Measurements from ENCODE around the gene TNPO3.

DNA sequence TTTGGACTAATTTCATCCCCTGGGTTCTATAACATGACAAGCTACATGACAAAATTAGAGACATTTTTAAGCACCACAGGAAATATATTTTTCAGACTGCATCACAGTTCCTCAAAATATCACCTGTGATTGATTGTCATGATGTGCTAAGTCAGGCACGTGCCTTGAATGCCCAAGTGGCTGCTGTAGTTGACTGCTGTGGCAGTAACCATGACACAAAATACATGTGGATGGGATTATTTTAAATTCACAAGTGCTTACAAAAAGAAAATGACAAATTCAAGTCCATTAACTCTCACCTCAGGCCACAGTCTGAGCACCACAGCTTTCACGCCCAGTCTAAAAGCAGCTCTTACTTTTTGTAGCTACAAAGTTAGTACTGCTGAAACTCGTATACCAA is 45.5 kb downstream of the TNPO3 start:
- no peak for TF ChIP-seq POLR2AphosphoS5 (IDR thresholded peaks at IDR 0.05; ENCODE audit: low read depth, low read length)
- TF ChIP-seq, protein P1, sequence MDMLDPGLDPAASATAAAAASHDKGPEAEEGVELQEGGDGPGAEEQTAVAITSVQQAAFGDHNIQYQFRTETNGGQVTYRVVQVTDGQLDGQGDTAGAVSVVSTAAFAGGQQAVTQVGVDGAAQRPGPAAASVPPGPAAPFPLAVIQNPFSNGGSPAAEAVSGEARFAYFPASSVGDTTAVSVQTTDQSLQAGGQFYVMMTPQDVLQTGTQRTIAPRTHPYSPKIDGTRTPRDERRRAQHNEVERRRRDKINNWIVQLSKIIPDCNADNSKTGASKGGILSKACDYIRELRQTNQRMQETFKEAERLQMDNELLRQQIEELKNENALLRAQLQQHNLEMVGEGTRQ (IDR thresholded peaks at IDR 0.05; ENCODE audit: borderline replicate concordance, low read depth, low read length) = no peak
- TF ChIP-seq, protein P2, sequence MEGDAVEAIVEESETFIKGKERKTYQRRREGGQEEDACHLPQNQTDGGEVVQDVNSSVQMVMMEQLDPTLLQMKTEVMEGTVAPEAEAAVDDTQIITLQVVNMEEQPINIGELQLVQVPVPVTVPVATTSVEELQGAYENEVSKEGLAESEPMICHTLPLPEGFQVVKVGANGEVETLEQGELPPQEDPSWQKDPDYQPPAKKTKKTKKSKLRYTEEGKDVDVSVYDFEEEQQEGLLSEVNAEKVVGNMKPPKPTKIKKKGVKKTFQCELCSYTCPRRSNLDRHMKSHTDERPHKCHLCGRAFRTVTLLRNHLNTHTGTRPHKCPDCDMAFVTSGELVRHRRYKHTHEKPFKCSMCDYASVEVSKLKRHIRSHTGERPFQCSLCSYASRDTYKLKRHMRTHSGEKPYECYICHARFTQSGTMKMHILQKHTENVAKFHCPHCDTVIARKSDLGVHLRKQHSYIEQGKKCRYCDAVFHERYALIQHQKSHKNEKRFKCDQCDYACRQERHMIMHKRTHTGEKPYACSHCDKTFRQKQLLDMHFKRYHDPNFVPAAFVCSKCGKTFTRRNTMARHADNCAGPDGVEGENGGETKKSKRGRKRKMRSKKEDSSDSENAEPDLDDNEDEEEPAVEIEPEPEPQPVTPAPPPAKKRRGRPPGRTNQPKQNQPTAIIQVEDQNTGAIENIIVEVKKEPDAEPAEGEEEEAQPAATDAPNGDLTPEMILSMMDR (IDR thresholded peaks at IDR 0.05) = no peak
- no peak for TF ChIP-seq FOXM1 (IDR thresholded peaks at IDR 0.05; ENCODE audit: low read depth)
- no peak for TF ChIP-seq EP300 (IDR thresholded peaks at IDR 0.05; ENCODE audit: borderline replicate concordance in 1 of 2, low read depth in 1 of 2, low read length in 1 of 2)
- TF ChIP-seq SIN3A (IDR thresholded peaks at IDR 0.05; ENCODE audit: borderline replicate concordance, low read depth, low read length) = no peak
- TF ChIP-seq, protein P3, sequence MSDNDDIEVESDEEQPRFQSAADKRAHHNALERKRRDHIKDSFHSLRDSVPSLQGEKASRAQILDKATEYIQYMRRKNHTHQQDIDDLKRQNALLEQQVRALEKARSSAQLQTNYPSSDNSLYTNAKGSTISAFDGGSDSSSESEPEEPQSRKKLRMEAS (IDR thresholded peaks at IDR 0.05; ENCODE audit: low read depth) = no peak

Measured in SK-N-SH (cell line).